Trophoblast cell (in vitro differentiated cells and primary cell): Measurements from ENCODE around the gene APOH.

Experiments used
- DNase-seq, 2 donors: peaks; one replicate each; pipeline ENCODE4 v3.0.0-alpha.2; 2016
- H2AFZ ChIP-seq: 2 replicates; pipeline ENCODE4 v1.6.1; 2013; ENCODE audit warnings: low read length, moderate library complexity, mild to moderate bottlenecking; ENCODE audit not compliant: insufficient read depth, poor library complexity
- H2AK5ac ChIP-seq: 2 replicates; pipeline ENCODE4 v1.6.1; 2013; ENCODE audit warnings: mild to moderate bottlenecking, low read length
- H2BK120ac ChIP-seq: 2 replicates; pipeline ENCODE4 v1.6.1; 2013; ENCODE audit warnings: low read length, mild to moderate bottlenecking, moderate library complexity; ENCODE audit not compliant: insufficient read depth, poor library complexity
- H2BK12ac ChIP-seq: 2 replicates; pipeline ENCODE4 v1.6.1; 2013; ENCODE audit warnings: mild to moderate bottlenecking, low read length, moderate library complexity
- H2BK5ac ChIP-seq: 2 replicates; pipeline ENCODE4 v1.6.1; 2013; ENCODE audit warnings: low read length, low read depth, moderate library complexity, mild to moderate bottlenecking; ENCODE audit not compliant: poor library complexity
- H3K14ac ChIP-seq: 2 replicates; pipeline ENCODE4 v1.6.1; 2013; ENCODE audit warnings: mild to moderate bottlenecking, low read length
- H3K18ac ChIP-seq: 2 replicates; pipeline ENCODE4 v1.6.1; 2013; ENCODE audit warnings: mild to moderate bottlenecking, low read length
- H3K23ac ChIP-seq: 2 replicates; pipeline ENCODE4 v1.6.1; 2013; ENCODE audit warnings: low read length
- H3K27ac ChIP-seq: 2 replicates; pipeline ENCODE4 v1.5.1; 2013; ENCODE audit warnings: low read depth, mild to moderate bottlenecking, inconsistent platforms, low read length, moderate library complexity
- H3K27me3 ChIP-seq: 2 replicates; pipeline ENCODE4 v1.6.1; 2013; ENCODE audit warnings: inconsistent platforms, mild to moderate bottlenecking, low read length, moderate library complexity; ENCODE audit not compliant: insufficient read depth
- H3K36me3 ChIP-seq, 2 experiments: 1 replicate in 1 of 2; 2 replicates in 1 of 2; pipeline ENCODE4 v1.6.1; 2013; ENCODE audit warnings: low read length in 2 of 2, mild to moderate bottlenecking in 2 of 2, moderate library complexity in 1 of 2; ENCODE audit not compliant: insufficient read depth in 2 of 2, control insufficient read depth in 1 of 2
- H3K4ac ChIP-seq: 2 replicates; pipeline ENCODE4 v1.6.1; 2013; ENCODE audit warnings: low read depth, mild to moderate bottlenecking, low read length, moderate library complexity
- H3K4me1 ChIP-seq, 2 experiments: 1 replicate in 1 of 2; 2 replicates in 1 of 2; pipeline ENCODE4 v1.6.1; 2013; ENCODE audit warnings: low read length in 2 of 2, mild to moderate bottlenecking in 2 of 2, moderate library complexity in 1 of 2; ENCODE audit not compliant: insufficient read depth in 2 of 2, control insufficient read depth in 1 of 2
- H3K4me2 ChIP-seq: 2 replicates; pipeline ENCODE4 v1.6.1; 2013; ENCODE audit warnings: inconsistent platforms, mild to moderate bottlenecking, low read length, moderate library complexity
- H3K4me3 ChIP-seq: 2 replicates; pipeline ENCODE4 v1.5.1; 2013; ENCODE audit warnings: mild to moderate bottlenecking, low read depth, low read length, inconsistent platforms
- H3K79me1 ChIP-seq: one replicate; pipeline ENCODE4 v1.6.1; 2013; ENCODE audit warnings: low read length
- H3K79me2 ChIP-seq: 2 replicates; pipeline ENCODE4 v1.6.1; 2013; ENCODE audit warnings: low read length, mild to moderate bottlenecking; ENCODE audit not compliant: control insufficient read depth, insufficient read depth, poor library complexity
- H3K9ac ChIP-seq: 2 replicates; pipeline ENCODE4 v1.6.1; 2013; ENCODE audit warnings: mild to moderate bottlenecking, low read length
- H3K9me3 ChIP-seq: 2 replicates; pipeline ENCODE4 v1.6.1; 2013; ENCODE audit warnings: low read depth, mild to moderate bottlenecking, control low read depth, inconsistent platforms, low read length; ENCODE audit not compliant: insufficient read depth
- H4K12ac ChIP-seq: 2 replicates; pipeline ENCODE4 v1.6.1; 2013; ENCODE audit warnings: low read depth, mild to moderate bottlenecking, low read length, moderate library complexity
- H4K8ac ChIP-seq: 2 replicates; pipeline ENCODE4 v1.6.1; 2013; ENCODE audit warnings: low read depth, mild to moderate bottlenecking, low read length, moderate library complexity
- H4K91ac ChIP-seq: one replicate; pipeline ENCODE4 v1.6.1; 2013; ENCODE audit warnings: low read depth, mild to moderate bottlenecking, low read length, moderate library complexity
- WGBS: extraction: QIAGEN DNeasy Blood & Tissue Kit; methylation state at CpG from one replicate; pipeline ENCODE4 v1.1.7; 2013; ENCODE audit warnings: missing lambda C conversion rate; ENCODE audit not compliant: insufficient read length, insufficient coverage; ENCODE audit errors: extremely low coverage; 5-methylcytosine and 5-hydroxymethylcytosine counted together

The APOH gene

DNA sequence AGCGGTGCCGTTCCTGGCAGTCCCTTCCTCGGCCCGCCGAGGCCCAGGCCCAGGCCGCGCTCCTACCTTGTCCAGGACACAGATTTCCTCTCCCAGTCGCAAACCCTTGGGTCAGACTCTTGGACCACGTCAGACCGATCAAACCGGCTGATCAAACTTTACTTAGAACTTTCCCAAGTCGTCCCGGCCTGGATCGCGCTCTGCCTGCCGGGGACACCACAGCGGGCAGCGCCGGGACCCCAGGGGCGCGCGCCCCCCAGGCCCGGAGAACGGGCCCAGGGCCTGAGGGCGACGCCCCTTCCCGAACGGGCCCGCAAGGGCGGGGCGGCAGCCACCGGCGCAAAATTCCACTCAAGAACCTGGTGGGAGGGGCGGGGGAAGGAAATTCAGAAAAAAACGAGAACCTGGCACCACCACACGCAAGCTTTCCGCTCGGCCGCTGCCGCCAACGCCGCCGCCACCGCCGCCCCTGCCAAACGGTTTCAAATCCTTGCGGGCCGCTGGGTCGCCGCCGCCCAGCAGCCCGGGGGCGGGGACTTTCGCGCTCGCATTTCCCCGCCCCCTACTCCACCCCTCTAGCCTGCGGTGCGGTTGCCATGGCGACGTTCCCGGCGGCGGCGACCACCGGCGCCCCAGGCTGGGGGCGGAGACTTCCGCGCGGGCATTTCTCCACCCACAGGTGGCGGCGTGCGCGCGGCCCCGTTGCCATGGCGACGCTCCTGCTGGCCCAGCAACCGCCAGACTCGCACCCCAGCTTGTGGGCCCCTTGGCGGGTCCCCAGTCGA lies 37.4 kb downstream of the APOH start, which contains the start of gene CEP112:
CEP112 (minus strand) TSS at position 541 of the 785 bp plus-strand sequence.
- H3K9ac ChIP-seq, result peak within 1 kb of the TSS; percentile 45
- H2BK5ac ChIP-seq, result no peak within 1 kb of the TSS
- H2BK120ac ChIP-seq, result no peak within 1 kb of the TSS
- no peaks in the 10 kb centered on the region for H3K27me3 ChIP-seq
- peak within 1 kb of the TSS; percentile 12 for H4K12ac ChIP-seq
- no peak within 1 kb of the TSS for H2AK5ac ChIP-seq
- H4K8ac ChIP-seq, result peak within 1 kb of the TSS; percentile 36
- H3K79me1 ChIP-seq, result peaks cover 6% of the 10 kb centered on the region
- H3K4me3 ChIP-seq, result peak within 1 kb of the TSS; percentile 76
- no CpG with 5 or more reads among the region's 83 CpGs for WGBS
- peak within 1 kb of the TSS; percentile 46 for H3K18ac ChIP-seq
- H3K9me3 ChIP-seq, result no peaks in the 10 kb centered on the region
- no peak within 1 kb of the TSS for H3K27ac ChIP-seq
- H3K23ac ChIP-seq, result no peak within 1 kb of the TSS
- H3K4me2 ChIP-seq, result peak within 1 kb of the TSS; percentile 53
- no peak within 1 kb of the TSS for H4K91ac ChIP-seq
- H2AFZ ChIP-seq, result peak within 1 kb of the TSS; percentile 83
- no peak within 1 kb of the TSS for H3K4ac ChIP-seq
- peaks cover 0 to 4% of the 10 kb centered on the region in 2 experiments for H3K4me1 ChIP-seq
- no peaks in the 10 kb centered on the region for H3K36me3 ChIP-seq
- no peak within 1 kb of the TSS for H2BK12ac ChIP-seq
- H3K79me2 ChIP-seq, result peaks cover 5% of the 10 kb centered on the region
- DNase-seq, result peak; percentile 54 to 75
- peak within 1 kb of the TSS; percentile 40 for H3K14ac ChIP-seq

DNA sequence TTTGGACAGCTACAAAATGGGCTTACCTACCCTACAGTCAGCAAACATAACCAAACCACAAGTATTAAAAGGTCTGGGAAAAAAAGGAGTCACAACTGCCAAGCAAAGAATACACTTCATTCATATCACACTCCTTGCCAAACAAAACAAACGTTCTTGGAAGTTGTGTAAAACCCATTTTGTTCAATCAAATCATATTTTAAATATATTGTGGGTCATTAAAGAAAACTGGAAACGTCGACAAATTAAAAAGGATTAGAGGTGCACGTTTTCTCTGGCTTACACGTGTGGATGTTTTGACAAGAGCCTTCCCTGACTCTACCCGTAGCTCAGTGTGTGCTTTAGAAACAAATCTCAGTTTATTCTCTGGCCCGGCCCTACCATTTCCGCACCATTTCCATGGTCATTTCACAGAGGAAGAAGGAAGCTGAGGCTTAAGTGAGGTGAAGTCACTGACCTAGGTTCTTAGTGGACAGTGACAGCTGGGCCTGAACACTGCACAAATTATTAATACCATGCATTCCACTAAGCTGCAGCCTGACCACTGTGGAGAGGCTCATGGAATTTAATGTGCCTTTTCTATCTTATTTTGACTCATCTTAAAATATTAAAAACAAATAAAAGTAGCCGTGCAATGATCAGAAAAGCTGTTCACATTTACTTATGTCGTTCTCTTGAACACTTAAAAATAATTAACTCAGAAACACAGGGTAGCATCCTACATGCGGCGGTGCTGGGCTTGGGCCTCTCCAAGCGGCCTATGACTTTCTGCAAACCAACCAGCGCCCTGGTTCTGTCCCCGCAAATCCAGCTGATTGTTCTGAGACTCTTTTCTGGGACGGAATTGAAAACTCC lies 38.2 kb downstream of the APOH start:
- no peaks in the 10 kb centered on the region for H3K36me3 ChIP-seq
- WGBS, result no CpG with 5 or more reads among the region's 16 CpGs
- peak overlapping the region; percentile 36 for H4K8ac ChIP-seq
- peak overlapping the region; percentile 53 for H3K4me2 ChIP-seq
- no peak overlapping the region for H3K27ac ChIP-seq
- peak in 1 of 2 donors; percentile 8 for DNase-seq
- no peak overlapping the region for H2BK12ac ChIP-seq
- H3K18ac ChIP-seq, result peak overlapping the region; percentile 46
- H2BK5ac ChIP-seq, result no peak overlapping the region
- H4K12ac ChIP-seq, result no peak overlapping the region
- H3K4ac ChIP-seq, result no peak overlapping the region
- H3K9me3 ChIP-seq, result no peaks in the 10 kb centered on the region
- H3K14ac ChIP-seq, result peak overlapping the region; percentile 40
- H2AK5ac ChIP-seq, result no peak overlapping the region
- H3K27me3 ChIP-seq, result no peaks in the 10 kb centered on the region
- no peak overlapping the region for H3K9ac ChIP-seq
- H3K4me3 ChIP-seq, result peak overlapping the region; percentile 76
- H2BK120ac ChIP-seq, result no peak overlapping the region
- H3K79me2 ChIP-seq, result peaks cover 5% of the 10 kb centered on the region
- H2AFZ ChIP-seq, result peak overlapping the region; percentile 83
- H3K23ac ChIP-seq, result no peak overlapping the region
- no peak overlapping the region for H4K91ac ChIP-seq
- peaks cover 6% of the 10 kb centered on the region for H3K79me1 ChIP-seq
- peaks cover 0 to 4% of the 10 kb centered on the region in 2 experiments for H3K4me1 ChIP-seq

DNA sequence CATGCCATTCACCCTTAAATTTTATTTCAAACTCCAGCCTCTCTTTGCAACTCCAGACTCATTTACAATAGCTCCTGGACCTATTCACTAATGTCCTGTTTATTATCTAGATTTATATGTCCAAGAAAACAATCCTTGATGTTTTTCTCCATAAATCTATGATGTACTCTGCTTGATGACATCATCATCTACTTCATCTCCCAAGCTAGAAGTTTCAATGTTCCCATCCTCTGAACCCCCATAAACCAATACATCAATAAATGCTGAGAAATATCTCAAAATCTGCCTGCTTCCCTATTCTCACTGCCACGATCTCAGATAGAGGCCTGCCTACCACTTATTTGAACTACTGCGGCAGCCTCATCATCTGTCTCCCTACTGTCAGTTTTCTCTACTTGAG lies 41.5 kb downstream of the APOH start:
- no peak overlapping the region for H3K4me2 ChIP-seq
- peaks cover 0 to 4% of the 10 kb centered on the region in 2 experiments for H3K4me1 ChIP-seq
- H3K4me3 ChIP-seq, result no peak overlapping the region
- H3K79me2 ChIP-seq, result peaks cover 5% of the 10 kb centered on the region
- H2BK120ac ChIP-seq, result no peak overlapping the region
- H3K36me3 ChIP-seq, result no peaks in the 10 kb centered on the region
- H3K9ac ChIP-seq, result no peak overlapping the region
- no peak overlapping the region for H2BK5ac ChIP-seq
- no peak overlapping the region for H2AK5ac ChIP-seq
- WGBS, result no CpG with 5 or more reads among the region's 2 CpGs
- DNase-seq, result no peak
- H4K8ac ChIP-seq, result no peak overlapping the region
- H2BK12ac ChIP-seq, result no peak overlapping the region
- H3K27ac ChIP-seq, result no peak overlapping the region
- H3K9me3 ChIP-seq, result no peaks in the 10 kb centered on the region
- H3K79me1 ChIP-seq, result peaks cover 6% of the 10 kb centered on the region
- no peak overlapping the region for H2AFZ ChIP-seq
- no peak overlapping the region for H3K23ac ChIP-seq
- H4K91ac ChIP-seq, result no peak overlapping the region
- H3K27me3 ChIP-seq, result no peaks in the 10 kb centered on the region
- H3K18ac ChIP-seq, result no peak overlapping the region
- no peak overlapping the region for H3K14ac ChIP-seq
- H4K12ac ChIP-seq, result no peak overlapping the region
- H3K4ac ChIP-seq, result no peak overlapping the region

DNA sequence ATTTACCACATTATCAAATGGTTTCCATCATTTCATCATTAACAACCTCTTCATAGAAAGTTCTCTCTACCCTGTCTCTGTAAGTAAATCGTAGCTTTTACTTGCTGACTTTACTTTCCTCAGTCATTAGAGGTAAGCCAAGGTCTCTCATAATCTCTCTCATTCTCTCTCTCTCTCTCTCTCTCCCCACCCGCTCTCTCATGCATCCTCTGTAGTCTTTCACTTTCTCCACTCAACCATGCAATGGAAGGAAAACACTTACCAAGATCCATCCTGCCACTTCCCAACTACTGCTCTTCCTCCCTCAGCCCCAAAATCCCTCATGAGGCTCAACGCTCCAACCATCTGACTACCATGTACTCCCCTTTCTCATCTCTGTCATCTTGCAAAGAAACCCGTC lies 43.4 kb downstream of the APOH start:
- Histone ChIP-seq H3K27ac (no peak overlapping the region), H3K14ac (no peak overlapping the region), H2AK5ac (no peak overlapping the region), H2BK5ac (no peak overlapping the region), H3K79me2 (no peaks in the 10 kb centered on the region), H4K91ac (no peak overlapping the region), H3K23ac (no peak overlapping the region), H3K9me3 (no peaks in the 10 kb centered on the region), H3K27me3 (no peaks in the 10 kb centered on the region), H2BK120ac (no peak overlapping the region), H3K79me1 (no peaks in the 10 kb centered on the region), H2BK12ac (no peak overlapping the region), H3K4ac (no peak overlapping the region), H3K18ac (no peak overlapping the region), H3K9ac (no peak overlapping the region), H2AFZ (no peak overlapping the region), H3K4me3 (no peak overlapping the region), H4K12ac (no peak overlapping the region), H4K8ac (no peak overlapping the region), H3K4me2 (no peak overlapping the region), H3K4me1 (no peaks in the 10 kb centered on the region), H3K36me3 (no peaks in the 10 kb centered on the region)
- no CpG with 5 or more reads among the region's 4 CpGs for WGBS
- DNase-seq, result no peak
